ENCODE measurements around the gene C11orf97. TPM values are rescaled to one million over a fixed set of nuclear protein-coding genes. Genes with fewer than 3 reads are reported as not detected.

C11orf97 gene
- total and polyA plus RNA-seq, 2 of the 13 experiments (the other 11 are each of a cell fraction or from before 2014, with no cell fraction given): 0.35 TPM; not detected in 1

DNA sequence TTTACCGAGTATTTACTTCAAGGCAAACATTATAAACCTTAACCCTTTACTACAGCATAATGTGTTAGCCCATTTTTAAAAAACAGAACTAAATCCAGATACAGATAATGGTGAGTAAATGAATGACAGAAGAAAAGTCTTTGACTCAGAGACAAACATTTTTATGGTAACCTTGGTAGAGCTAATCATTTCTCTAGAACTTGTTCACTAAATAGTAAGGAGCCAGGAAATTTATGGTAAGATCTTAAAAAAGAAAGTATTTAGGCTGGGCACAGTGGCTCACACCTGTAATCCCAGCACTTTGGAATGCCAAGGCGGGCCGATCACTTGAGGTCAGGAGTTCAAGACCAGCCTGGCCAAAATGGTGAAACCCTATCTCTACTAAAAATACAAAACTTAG lies 19.9 kb downstream of the C11orf97 start:
- no TSS peak for BruUV-seq (replicated peaks)
- CTCF ChIA-PET (ENCODE audit: low intra/inter-chr PET ratio, low total read pairs): no interaction called here
- TF ChIP-seq MXI1 (IDR thresholded peaks at IDR 0.05; ENCODE audit: borderline replicate concordance, low read depth, low read length) (no peak), GATA4 (IDR thresholded peaks at IDR 0.05; ENCODE audit: borderline replicate concordance, low read depth) (no peak), HCFC1 (IDR thresholded peaks at IDR 0.05; ENCODE audit: low read depth, low read length) (no peak), ZNF44 (CRISPR knock-in tag; IDR thresholded peaks at IDR 0.05) (no peak)
- no peaks in the 10 kb centered on the region for H3K9me3 ChIP-seq (ENCODE audit: low read length)
- H3K9ac ChIP-seq (ENCODE audit: insufficient read depth, low read depth, low read length): no peak overlapping the region
- no peak overlapping the region for H2AFZ ChIP-seq (ENCODE audit: low read length)
- in situ Hi-C loops (cut with HindIII; ENCODE audit: extremely low pct_ligation_motif_present, low pct_unique_long_range_greater_than_20kb) (no loop called here), intact Hi-C loops (cut with micrococcal nuclease; ENCODE audit: unreplicated experiment) (no loop called here)
- H3K4me1 ChIP-seq (ENCODE audit: insufficient read depth, low read length): no peaks in the 10 kb centered on the region
- DNase-seq (ENCODE audit: low spot score) (no peak), ATAC-seq (no peak), FAIRE-seq (no peak)
- no peaks in the 10 kb centered on the region for H4K20me1 ChIP-seq (ENCODE audit: insufficient read depth, low read length)
- H3K27ac ChIP-seq (ENCODE audit: extremely low read length, insufficient read depth, low read length): no peak overlapping the region
- no peaks in the 10 kb centered on the region for H3K79me2 ChIP-seq (ENCODE audit: insufficient read depth, low read length)
- 0 out of 5 replicates have a peak, but pooled peaks cover 0 to 2% of the 10 kb centered on the region in 2 experiments for H3K27me3 ChIP-seq (ENCODE audit: control insufficient read depth in 1 of 2, insufficient read depth in 2 of 2, low read length in 2 of 2)
- POLR2A ChIA-PET: no interaction called here
- no peak overlapping the region for H3K4me2 ChIP-seq (ENCODE audit: low read depth, low read length)
- 30% methylated on average over 3 of the region's 3 CpGs for WGBS (ENCODE audit: low lambda C conversion rate)
- H3K36me3 ChIP-seq (replicated peaks in 1 of 2; ENCODE audit: control insufficient read depth in 1 of 2, insufficient read depth in 2 of 2, low read length in 2 of 2): no peaks in the 10 kb centered on the region
- no peak overlapping the region for H3K4me3 ChIP-seq (replicated peaks in 1 of 3; ENCODE audit: insufficient read depth in 1 of 3, low read depth in 2 of 3, low read length in 3 of 3)

DNA sequence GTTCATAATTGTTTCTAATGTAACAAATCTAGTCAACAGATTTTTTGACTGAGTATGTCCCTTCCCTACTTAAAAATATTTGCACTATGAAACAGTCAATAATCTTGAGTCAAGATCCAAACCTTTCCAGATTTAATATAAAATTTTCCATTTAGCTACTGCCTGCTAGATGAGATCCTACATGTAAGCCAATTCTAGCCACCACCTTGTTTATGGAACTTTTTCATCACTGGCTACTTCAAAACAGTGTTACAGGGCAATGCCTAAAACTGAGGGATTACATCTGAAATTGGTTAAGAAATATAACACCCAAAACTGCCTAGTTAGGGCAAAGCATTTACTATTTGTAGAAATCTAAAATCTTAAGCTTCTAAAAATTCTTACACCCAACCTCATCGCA lies 20.9 kb downstream of the C11orf97 start:
- ATAC-seq: no peak
- in situ Hi-C loops (cut with HindIII; ENCODE audit: extremely low pct_ligation_motif_present, low pct_unique_long_range_greater_than_20kb): no loop called here

More for the DNA sequence above, 20.9 kb downstream of the C11orf97 start:
- Histone ChIP-seq H3K27me3 (ENCODE audit: control insufficient read depth in 1 of 2, insufficient read depth in 2 of 2, low read length in 2 of 2) (0 out of 5 replicates have a peak, but pooled peaks cover 0 to 2% of the 10 kb centered on the region in 2 experiments), H3K36me3 (replicated peaks in 1 of 2; ENCODE audit: control insufficient read depth in 1 of 2, insufficient read depth in 2 of 2, low read length in 2 of 2) (no peaks in the 10 kb centered on the region), H3K4me2 (ENCODE audit: low read depth, low read length) (no peak overlapping the region), H3K4me1 (ENCODE audit: insufficient read depth, low read length) (no peaks in the 10 kb centered on the region), H3K27ac (ENCODE audit: extremely low read length, insufficient read depth, low read length) (no peak overlapping the region), H3K9ac (ENCODE audit: insufficient read depth, low read depth, low read length) (no peak overlapping the region), H3K4me3 (replicated peaks in 1 of 3; ENCODE audit: insufficient read depth in 1 of 3, low read depth in 2 of 3, low read length in 3 of 3) (no peak overlapping the region), H4K20me1 (ENCODE audit: insufficient read depth, low read length) (no peaks in the 10 kb centered on the region), H3K79me2 (ENCODE audit: insufficient read depth, low read length) (no peaks in the 10 kb centered on the region), H3K9me3 (ENCODE audit: low read length) (no peaks in the 10 kb centered on the region), H2AFZ (ENCODE audit: low read length) (no peak overlapping the region)
- ChIA-PET POLR2A (no interaction called here), CTCF (ENCODE audit: low intra/inter-chr PET ratio, low total read pairs) (no interaction called here)
- intact Hi-C loops (cut with micrococcal nuclease; ENCODE audit: unreplicated experiment): no loop called here
- no peak for FAIRE-seq
- TF ChIP-seq, protein P1, sequence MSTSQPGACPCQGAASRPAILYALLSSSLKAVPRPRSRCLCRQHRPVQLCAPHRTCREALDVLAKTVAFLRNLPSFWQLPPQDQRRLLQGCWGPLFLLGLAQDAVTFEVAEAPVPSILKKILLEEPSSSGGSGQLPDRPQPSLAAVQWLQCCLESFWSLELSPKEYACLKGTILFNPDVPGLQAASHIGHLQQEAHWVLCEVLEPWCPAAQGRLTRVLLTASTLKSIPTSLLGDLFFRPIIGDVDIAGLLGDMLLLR (CRISPR knock-in tag; IDR thresholded peaks at IDR 0.05): no peak
- no peak for TF ChIP-seq ZNF234 (CRISPR knock-in tag; conservative IDR thresholded peaks at IDR 0.05)
- no peak for TF ChIP-seq NCOA1 (CRISPR knock-in tag; IDR thresholded peaks at IDR 0.05)
- no peak for TF ChIP-seq ZNF3 (CRISPR knock-in tag; IDR thresholded peaks at IDR 0.05)
- TF ChIP-seq NR3C1 (CRISPR knock-in tag; IDR thresholded peaks at IDR 0.05): no peak
- TF ChIP-seq, protein P2, sequence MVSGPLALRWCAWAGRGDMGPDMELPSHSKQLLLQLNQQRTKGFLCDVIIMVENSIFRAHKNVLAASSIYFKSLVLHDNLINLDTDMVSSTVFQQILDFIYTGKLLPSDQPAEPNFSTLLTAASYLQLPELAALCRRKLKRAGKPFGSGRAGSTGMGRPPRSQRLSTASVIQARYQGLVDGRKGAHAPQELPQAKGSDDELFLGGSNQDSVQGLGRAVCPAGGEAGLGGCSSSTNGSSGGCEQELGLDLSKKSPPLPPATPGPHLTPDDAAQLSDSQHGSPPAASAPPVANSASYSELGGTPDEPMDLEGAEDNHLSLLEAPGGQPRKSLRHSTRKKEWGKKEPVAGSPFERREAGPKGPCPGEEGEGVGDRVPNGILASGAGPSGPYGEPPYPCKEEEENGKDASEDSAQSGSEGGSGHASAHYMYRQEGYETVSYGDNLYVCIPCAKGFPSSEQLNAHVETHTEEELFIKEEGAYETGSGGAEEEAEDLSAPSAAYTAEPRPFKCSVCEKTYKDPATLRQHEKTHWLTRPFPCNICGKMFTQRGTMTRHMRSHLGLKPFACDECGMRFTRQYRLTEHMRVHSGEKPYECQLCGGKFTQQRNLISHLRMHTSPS (CRISPR knock-in tag; IDR thresholded peaks at IDR 0.05; ENCODE audit: low read depth): no peak
- WGBS (ENCODE audit: low lambda C conversion rate): 74% methylated on average over 1 of the region's 1 CpG
- no TSS peak for BruUV-seq (replicated peaks)
- DNase-seq (ENCODE audit: low spot score): no peak

Data from HepG2 (cell line).